Endothelial cell of umbilical vein (primary cell): ENCODE data around the gene PASK.

Experiments used
- EZH2 ChIP-seq: IDR thresholded peaks from 2 replicates; pipeline ENCODE4 v1.6.1; 2012; ENCODE audit warnings: borderline replicate concordance, low read depth, mild to moderate bottlenecking, moderate library complexity, low read length, inconsistent platforms; ENCODE audit not compliant: severe bottlenecking
- JUN ChIP-seq: IDR thresholded peaks from 2 replicates; pipeline ENCODE4 v1.6.1; 2011; ENCODE audit warnings: borderline replicate concordance, low read depth; ENCODE audit not compliant: insufficient read length, insufficient read depth
- MYC ChIP-seq: IDR thresholded peaks from one replicate; pipeline ENCODE4 v1.6.1; 2011; ENCODE audit warnings: mild to moderate bottlenecking, low read depth, low read length
- POLR2A ChIP-seq: IDR thresholded peaks from 2 replicates; pipeline ENCODE4 v1.6.1; 2012; ENCODE audit warnings: low read depth, mild to moderate bottlenecking, control low read depth, low read length
- POLR2AphosphoS5 ChIP-seq: IDR thresholded peaks from 2 replicates; pipeline ENCODE4 v1.6.1; 2012; ENCODE audit warnings: low read depth, mild to moderate bottlenecking, control low read depth, low read length, moderate library complexity; ENCODE audit not compliant: insufficient read depth
- TF ChIP-seq, protein P1 (sequence below), 2 donors: IDR thresholded peaks; 1 replicate in 1 of 2; 2 replicates in 1 of 2; pipeline ENCODE4 v1.5.1; 2011; ENCODE audit warnings: low read length in 2 of 2, mild to moderate bottlenecking in 2 of 2, moderate library complexity in 2 of 2, control low read depth in 1 of 2, inconsistent platforms in 1 of 2, low read depth in 1 of 2; ENCODE audit not compliant: insufficient read depth in 1 of 2; ENCODE audit errors: extremely low read depth in 1 of 2
- TF ChIP-seq, protein P2 (sequence below): IDR thresholded peaks from 2 replicates; pipeline ENCODE4 v1.6.1; 2011; ENCODE audit not compliant: insufficient read depth, insufficient read length

DNA sequence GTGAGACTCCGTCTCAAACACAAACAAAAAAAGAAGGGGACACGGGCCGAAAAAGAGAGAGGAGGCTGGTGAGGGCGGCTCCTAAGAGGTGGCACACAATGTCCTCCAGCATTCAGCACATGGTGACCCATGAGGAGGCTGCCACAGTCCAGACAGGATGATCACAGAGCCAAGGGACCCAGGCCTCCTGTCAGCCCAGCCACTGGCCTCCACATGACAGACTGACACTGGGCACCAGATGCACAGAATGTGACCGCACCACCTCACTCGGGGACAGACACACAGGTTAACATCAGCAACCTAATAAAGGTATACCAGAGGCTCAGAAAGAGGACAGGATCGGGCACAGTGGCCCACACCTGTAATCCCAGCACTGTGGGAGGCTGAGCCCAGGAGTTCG lies 21.0 kb downstream of the PASK start:
- TF ChIP-seq, protein P1, sequence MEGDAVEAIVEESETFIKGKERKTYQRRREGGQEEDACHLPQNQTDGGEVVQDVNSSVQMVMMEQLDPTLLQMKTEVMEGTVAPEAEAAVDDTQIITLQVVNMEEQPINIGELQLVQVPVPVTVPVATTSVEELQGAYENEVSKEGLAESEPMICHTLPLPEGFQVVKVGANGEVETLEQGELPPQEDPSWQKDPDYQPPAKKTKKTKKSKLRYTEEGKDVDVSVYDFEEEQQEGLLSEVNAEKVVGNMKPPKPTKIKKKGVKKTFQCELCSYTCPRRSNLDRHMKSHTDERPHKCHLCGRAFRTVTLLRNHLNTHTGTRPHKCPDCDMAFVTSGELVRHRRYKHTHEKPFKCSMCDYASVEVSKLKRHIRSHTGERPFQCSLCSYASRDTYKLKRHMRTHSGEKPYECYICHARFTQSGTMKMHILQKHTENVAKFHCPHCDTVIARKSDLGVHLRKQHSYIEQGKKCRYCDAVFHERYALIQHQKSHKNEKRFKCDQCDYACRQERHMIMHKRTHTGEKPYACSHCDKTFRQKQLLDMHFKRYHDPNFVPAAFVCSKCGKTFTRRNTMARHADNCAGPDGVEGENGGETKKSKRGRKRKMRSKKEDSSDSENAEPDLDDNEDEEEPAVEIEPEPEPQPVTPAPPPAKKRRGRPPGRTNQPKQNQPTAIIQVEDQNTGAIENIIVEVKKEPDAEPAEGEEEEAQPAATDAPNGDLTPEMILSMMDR (IDR thresholded peaks at IDR 0.05; ENCODE audit: extremely low read depth in 1 of 2, insufficient read depth in 1 of 2, low read depth in 1 of 2, low read length in 2 of 2) = no peak
- TF ChIP-seq POLR2AphosphoS5 = no peak
- TF ChIP-seq POLR2A = no peak
- TF ChIP-seq JUN = no peak
- TF ChIP-seq, protein P2, sequence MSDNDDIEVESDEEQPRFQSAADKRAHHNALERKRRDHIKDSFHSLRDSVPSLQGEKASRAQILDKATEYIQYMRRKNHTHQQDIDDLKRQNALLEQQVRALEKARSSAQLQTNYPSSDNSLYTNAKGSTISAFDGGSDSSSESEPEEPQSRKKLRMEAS = no peak
- TF ChIP-seq EZH2 = no peak
- TF ChIP-seq MYC = no peak
